Measurements from ENCODE around the gene PIK3C2B. TPM values are rescaled to one million over a fixed set of nuclear protein-coding genes. Genes with fewer than 3 reads are reported as not detected.
"Not testable (repeated sequence)": the region's sequence is repeated elsewhere in the genome, so short reads cannot be mapped to it uniquely, and the experiment has no call there.

PIK3C2B gene
- total RNA-seq, 2 donors from 2014 or later: 67.6 to 85.5 TPM

DNA sequence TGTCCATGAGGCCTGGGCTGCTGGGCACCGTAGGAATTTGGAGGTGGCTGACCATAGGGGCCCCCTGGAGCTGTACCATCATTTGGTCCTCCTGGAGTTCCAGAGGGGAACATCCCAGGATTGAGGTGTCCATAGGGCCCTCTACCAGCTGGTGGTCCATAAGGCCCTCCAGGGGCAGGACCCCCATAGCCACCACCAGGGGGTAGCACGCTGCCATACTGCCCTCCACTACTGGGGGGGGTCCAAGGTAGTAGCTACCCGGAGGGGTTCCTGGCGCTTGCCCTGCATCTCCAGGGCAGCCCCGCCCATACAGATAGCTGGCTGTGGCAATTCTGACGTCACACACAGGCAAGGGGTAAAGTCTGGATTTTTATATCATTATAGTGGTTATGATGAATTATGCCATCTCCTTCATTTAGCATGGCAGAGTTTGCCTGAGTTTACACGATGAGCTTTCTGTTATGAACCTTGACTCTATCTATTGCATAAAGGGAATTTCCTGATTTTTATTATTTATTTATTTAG is 34.8 kb upstream of the PIK3C2B start:
- TF ChIP-seq, protein P1, sequence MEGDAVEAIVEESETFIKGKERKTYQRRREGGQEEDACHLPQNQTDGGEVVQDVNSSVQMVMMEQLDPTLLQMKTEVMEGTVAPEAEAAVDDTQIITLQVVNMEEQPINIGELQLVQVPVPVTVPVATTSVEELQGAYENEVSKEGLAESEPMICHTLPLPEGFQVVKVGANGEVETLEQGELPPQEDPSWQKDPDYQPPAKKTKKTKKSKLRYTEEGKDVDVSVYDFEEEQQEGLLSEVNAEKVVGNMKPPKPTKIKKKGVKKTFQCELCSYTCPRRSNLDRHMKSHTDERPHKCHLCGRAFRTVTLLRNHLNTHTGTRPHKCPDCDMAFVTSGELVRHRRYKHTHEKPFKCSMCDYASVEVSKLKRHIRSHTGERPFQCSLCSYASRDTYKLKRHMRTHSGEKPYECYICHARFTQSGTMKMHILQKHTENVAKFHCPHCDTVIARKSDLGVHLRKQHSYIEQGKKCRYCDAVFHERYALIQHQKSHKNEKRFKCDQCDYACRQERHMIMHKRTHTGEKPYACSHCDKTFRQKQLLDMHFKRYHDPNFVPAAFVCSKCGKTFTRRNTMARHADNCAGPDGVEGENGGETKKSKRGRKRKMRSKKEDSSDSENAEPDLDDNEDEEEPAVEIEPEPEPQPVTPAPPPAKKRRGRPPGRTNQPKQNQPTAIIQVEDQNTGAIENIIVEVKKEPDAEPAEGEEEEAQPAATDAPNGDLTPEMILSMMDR (IDR thresholded peaks at IDR 0.05): no peak
- Histone ChIP-seq H3K27ac (no peak overlapping the region), H3K27me3 (no peaks in the 10 kb centered on the region), H3K4me1 (no peaks in the 10 kb centered on the region), H3K9me3 (no peaks in the 10 kb centered on the region), H3K36me3 (peaks cover 38% of the 10 kb centered on the region), H3K4me3 (no peak overlapping the region), H3K9ac (ENCODE audit: low read depth in 2 of 2, low read length in 2 of 2) (no peak overlapping the region)
- intact Hi-C loops (cut with DNase I): no loop called here
- DNase-seq: no peak

DNA sequence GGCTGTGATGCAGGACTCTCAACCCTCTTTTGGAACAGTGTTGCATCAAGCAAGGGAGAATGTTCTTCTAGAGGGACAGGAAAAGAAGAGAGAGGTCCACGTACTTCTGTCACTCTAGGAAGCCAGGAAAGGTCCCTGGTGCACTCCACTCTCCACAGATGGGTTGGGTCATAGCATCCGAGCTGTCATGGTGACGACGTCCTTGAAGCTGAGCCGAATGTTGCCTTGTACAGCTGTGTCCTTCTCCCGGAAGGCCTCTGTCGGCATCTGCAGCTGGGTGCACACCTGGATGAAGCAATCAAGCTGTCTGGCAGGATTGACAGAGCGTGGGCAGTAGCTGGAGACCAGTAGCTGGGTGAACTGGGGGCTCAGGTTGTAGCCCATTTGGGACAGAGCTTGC is 34.1 kb upstream of the PIK3C2B start:
- H3K9me3 ChIP-seq: no peaks in the 10 kb centered on the region
- TF ChIP-seq, protein P1 (IDR thresholded peaks at IDR 0.05): no peak
- intact Hi-C loops (cut with DNase I): no loop called here
- H3K4me3 ChIP-seq: no peak overlapping the region
- H3K9ac ChIP-seq (ENCODE audit: low read depth in 2 of 2, low read length in 2 of 2): no peak overlapping the region
- no peak overlapping the region for H3K27ac ChIP-seq
- H3K36me3 ChIP-seq: peaks cover 38% of the 10 kb centered on the region
- no peaks in the 10 kb centered on the region for H3K27me3 ChIP-seq
- H3K4me1 ChIP-seq: no peaks in the 10 kb centered on the region
- no peak for DNase-seq

GRCh38 chr1:204528241-204528640 is 33.6 kb upstream of the PIK3C2B start:
- Histone ChIP-seq H3K4me3 (no peak overlapping the region), H3K36me3 (peaks cover 38% of the 10 kb centered on the region), H3K27ac (no peak overlapping the region), H3K9ac (ENCODE audit: low read depth in 2 of 2, low read length in 2 of 2) (no peak overlapping the region), H3K9me3 (no peaks in the 10 kb centered on the region), H3K4me1 (no peaks in the 10 kb centered on the region), H3K27me3 (no peaks in the 10 kb centered on the region)
- TF ChIP-seq, protein P1 (IDR thresholded peaks at IDR 0.05): no peak
- intact Hi-C loops (cut with DNase I): no loop called here
- DNase-seq: no peak

DNA sequence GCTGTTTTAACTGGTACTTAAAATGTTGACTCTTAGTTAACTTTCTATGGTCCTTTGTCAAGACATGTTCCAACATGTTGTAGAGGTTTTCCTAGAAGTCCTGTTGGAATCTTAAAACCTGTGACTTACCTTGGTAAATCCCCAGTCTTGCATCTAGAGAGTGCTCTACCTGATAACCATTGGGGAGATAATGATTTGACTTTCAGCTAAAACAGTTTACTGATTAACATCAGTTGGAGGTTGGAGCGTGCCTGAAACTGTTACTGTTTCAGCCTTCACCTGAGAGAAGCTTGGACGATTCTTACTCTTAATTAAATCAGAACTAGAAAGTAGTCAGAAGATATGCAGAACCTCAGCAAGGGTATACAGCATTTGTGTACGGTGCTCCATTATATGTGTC is 30.4 kb upstream of the PIK3C2B start:
- H3K4me3 ChIP-seq: no peak overlapping the region
- intact Hi-C loops (cut with DNase I): no loop called here
- H3K36me3 ChIP-seq: peaks cover 25% of the 10 kb centered on the region
- H3K4me1 ChIP-seq: no peaks in the 10 kb centered on the region
- no peak overlapping the region for H3K27ac ChIP-seq
- H3K9ac ChIP-seq (ENCODE audit: low read depth in 2 of 2, low read length in 2 of 2): no peak overlapping the region
- TF ChIP-seq, protein P1 (IDR thresholded peaks at IDR 0.05): no peak
- H3K9me3 ChIP-seq: no peaks in the 10 kb centered on the region
- no peak for DNase-seq
- H3K27me3 ChIP-seq: no peaks in the 10 kb centered on the region

DNA sequence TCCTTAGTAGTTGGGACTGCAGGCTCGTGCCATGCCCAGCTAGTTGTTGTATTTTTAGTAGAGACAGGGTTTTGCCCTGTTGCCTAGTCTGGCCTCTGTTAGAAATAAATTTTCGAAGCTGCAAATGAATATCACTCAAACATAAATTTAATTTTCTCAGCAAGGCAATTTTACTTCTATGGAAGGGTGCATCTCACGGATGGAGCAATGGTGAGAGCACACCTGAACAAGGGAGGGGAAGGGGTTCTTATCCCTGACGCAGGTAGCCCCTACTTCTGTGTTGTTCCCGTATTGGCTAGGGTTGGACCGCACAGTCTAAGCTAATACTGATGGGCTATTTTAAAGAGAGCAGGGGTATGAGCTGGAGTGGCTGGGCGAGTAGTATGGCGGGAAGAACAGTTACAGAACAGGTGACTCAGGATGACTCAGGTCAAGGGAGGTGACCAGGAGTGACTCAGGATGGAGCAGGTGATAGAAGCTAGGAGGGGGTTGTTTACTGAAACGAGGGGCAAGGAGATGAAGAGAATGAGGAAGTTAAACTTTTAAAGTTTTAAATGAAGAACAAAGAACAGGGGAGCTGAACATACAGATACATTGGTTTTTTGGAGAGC is 29.1 kb upstream of the PIK3C2B start:
- TF ChIP-seq, protein P1 (IDR thresholded peaks at IDR 0.05): no peak
- Histone ChIP-seq H3K9ac (ENCODE audit: low read depth in 2 of 2, low read length in 2 of 2) (no peak overlapping the region), H3K9me3 (no peaks in the 10 kb centered on the region), H3K4me1 (no peaks in the 10 kb centered on the region), H3K27me3 (no peaks in the 10 kb centered on the region), H3K4me3 (no peak overlapping the region), H3K36me3 (peaks cover 25% of the 10 kb centered on the region), H3K27ac (no peak overlapping the region)
- no peak for DNase-seq
- intact Hi-C loops (cut with DNase I): no loop called here

GRCh38 chr1:204521941-204522521 is 27.4 kb upstream of the PIK3C2B start:
- H3K27me3 ChIP-seq; H3K4me3 ChIP-seq; intact Hi-C loops (cut with DNase I); H3K4me1 ChIP-seq; H3K27ac ChIP-seq; H3K9ac ChIP-seq (ENCODE audit: low read depth in 2 of 2, low read length in 2 of 2); H3K9me3 ChIP-seq; DNase-seq: not testable (repeated sequence)
- H3K36me3 ChIP-seq: peaks cover 17% of the 10 kb centered on the region

All from colonic mucosa (tissue), 4 donors.